Activated T-helper 1 cell treated with Interleukin-2 at 50 U/mL for 16 hours (primary cell): ENCODE results near the gene FBXL7.

ENCODE experiments used
- DNase-seq: peaks from one replicate; pipeline ENCODE4 v3.0.0-alpha.2; 2020; ENCODE audit warnings: low read depth

Gene FBXL7

DNA sequence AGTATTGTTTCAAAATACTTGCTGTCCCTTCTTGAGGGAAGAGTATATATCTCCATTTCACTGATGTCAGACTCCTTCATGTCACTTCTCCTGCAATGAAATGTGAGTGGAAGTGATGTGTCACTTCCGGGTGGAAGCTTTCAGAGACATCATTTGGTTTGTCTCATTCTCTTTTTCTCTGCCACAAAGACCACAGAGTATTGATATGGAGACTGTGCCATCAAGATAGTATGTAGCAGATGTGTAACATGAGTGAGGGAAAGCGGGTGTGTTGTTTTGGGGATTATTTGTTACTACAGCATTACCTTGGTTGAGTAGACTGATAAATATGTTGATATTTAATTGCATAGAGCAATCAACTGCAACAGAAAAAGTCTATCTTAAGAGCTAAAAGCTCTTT lies 169.8 kb downstream of the FBXL7 start:
- no peak for DNase-seq

- no peak for DNase-seq
Observed at GRCh38 chr5:15674716-15675115, 174.7 kb downstream of the FBXL7 start.

GRCh38 chr5:15676591-15676990 lies 176.6 kb downstream of the FBXL7 start:
- DNase-seq, result no peak

DNA sequence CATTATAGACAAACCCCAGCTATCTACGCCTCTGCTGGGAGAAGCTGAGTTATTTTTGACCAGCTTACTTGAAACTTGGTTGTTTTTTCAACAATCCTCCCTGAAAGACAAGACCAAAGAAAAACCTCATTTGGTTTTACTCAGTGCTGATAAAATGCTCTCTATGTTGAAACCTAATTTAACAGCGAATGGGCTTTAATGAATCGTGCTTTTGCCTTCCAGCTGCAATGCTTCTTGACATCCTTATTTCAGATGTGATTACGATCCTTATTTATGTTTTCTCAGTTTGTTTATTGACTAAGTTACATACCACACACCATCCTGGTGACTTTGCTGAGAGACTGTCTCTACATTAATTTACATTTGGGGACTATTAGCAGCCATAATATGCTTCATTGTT lies 179.2 kb downstream of the FBXL7 start:
- DNase-seq, result no peak

DNA sequence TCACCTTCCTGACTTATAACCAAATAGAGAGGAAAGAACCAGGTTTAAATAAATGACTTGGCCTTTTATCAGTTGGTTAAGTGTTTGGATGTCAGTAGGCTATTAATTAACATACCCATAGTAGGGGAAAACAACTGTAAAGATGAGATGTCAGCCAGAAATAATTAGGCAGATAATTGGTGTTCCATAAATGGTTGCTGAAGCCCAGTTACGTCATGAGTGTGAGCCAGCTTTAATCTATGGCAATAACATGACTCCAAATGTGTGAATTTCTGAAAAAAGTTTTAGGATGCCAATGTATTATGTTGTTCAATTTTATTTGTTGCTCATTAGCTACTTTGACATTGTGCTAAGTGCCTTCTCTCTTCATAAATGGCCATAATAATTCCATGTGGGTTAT lies 180.5 kb downstream of the FBXL7 start:
- no peak for DNase-seq

DNA sequence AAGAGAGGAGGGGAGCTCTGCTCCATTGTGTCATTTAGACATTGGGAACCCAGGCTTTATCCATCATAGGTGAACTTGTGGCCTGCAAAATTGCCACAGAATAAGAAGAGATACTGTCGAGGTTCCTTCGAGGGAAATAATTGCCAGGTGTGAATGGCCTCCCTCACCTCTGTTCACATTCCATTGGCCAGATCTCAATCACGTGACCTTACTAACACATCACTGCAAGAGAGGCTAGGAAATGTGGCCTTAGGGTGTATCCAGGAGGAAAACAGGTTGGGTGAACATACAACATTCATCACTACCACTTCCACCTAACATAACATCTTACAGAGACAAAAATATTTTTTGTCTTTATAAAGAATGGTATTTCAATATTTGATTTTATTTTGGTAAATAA lies 182.1 kb downstream of the FBXL7 start:
- no peak for DNase-seq

GRCh38 chr5:15682566-15682965 lies 182.6 kb downstream of the FBXL7 start:
- no peak for DNase-seq

GRCh38 chr5:15683332-15683731 lies 183.4 kb downstream of the FBXL7 start:
- no peak for DNase-seq

DNA sequence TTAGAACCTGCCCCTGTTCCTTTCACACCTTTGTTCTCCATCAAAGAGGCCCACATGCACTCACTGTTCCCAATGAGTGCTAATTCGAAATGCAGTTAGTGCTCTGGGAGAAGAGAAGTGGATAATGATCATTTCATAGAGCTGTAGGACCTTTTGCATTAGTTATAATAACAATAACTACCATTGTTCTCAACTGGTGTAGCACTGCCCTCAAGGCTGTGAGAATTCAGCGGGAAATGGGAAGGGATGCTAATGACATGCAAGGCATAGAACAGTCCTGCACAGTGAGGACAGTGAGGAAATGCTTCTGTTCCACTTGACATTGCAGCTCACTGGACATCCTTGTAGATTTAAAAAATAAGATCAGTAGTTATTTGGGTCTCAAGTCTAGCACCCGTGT lies 187.4 kb downstream of the FBXL7 start:
- no peak for DNase-seq

DNA sequence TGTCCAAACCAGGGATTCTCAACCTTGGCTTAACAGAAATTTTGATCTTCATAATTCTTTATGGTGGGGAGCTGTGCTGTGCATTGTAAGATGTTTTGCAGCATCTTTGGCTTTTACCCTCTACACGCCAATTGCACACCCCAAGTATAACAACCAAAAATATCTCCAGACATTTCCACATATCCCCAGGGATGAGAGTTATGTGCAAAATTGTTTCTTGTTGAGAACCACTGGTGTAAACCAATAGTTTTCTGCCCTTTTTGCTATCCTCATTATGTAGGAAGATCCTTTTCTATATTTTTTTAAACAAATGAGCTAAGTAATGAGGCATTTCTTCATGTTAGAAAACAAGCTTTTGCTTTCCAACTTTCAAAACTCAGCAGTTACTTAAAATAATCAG lies 189.9 kb downstream of the FBXL7 start:
- DNase-seq, result no peak

DNA sequence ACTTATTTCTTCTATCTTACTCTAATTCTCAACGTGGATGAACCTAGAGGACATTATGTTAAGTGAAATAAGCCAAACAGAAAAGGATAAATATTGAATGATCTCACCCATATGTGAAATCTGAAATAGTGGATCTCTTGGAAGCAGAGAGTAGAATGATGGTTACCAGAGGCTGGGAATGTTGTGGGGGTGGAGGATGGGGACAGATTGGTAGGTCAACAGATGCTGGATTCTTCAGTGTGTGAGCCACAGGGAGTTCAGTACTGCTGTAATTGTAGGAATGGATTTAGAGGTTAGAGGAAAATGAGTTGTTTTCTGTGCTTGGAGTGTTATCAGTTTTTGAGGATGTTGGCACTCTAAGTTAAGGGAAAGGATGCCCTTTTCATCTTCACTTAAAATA lies 190.6 kb downstream of the FBXL7 start:
- no peak for DNase-seq

- DNase-seq, result no peak
Observed at GRCh38 chr5:15691521-15691920, 191.5 kb downstream of the FBXL7 start.

GRCh38 chr5:15692706-15693381 lies 192.9 kb downstream of the FBXL7 start:
- no peak for DNase-seq

DNA sequence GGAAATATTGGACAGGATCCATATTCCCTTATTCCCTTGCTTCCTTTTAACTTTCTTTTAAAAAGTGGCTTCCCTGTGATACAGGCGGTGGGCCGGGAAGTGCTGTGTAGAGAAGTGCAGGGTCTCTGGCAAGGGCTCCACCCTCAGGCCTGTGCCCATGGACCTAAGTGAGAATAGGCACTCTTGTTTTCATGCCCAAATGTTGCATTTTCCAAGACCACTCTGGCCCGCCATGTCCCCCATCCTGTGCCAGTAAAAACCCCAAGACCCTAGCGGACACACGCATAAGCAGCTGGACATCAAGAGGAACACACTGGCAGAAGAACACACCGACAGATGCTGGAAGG lies 193.4 kb downstream of the FBXL7 start:
- DNase-seq, result no peak

- DNase-seq, result no peak
Observed at GRCh38 chr5:15693933-15694332, 194.0 kb downstream of the FBXL7 start.

DNA sequence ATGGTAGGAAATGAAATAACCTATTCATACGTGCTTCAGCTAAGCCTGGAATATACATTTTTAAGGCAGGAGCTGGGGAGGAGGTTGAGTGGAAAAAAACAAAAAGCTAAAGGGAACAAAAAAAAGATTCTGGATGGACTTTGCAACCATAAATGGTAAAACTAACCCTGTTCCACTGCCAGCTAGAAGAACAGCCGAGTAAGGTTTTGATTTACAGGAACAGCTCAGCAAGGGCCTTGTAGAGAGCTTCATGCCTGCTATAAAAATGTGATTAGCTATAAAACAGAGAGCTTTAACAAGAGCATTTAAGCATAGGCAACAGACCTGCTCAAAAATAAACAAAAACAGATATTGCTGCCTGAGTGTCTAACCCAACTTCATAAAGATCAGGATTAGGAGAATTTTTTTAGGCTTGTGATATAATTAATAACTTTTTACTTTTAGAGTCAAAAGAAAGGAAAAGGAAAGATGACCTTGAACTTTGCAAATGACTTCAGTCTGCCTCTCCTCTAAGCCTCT lies 194.8 kb downstream of the FBXL7 start:
- no peak for DNase-seq

- DNase-seq, result no peak
Observed at GRCh38 chr5:15695215-15695731, 195.3 kb downstream of the FBXL7 start.

- DNase-seq, result no peak
Observed at GRCh38 chr5:15700373-15700772, 200.4 kb downstream of the FBXL7 start.

- DNase-seq, result no peak
Observed at GRCh38 chr5:15702102-15702501, 202.1 kb downstream of the FBXL7 start.

GRCh38 chr5:15703901-15704300 lies 203.9 kb downstream of the FBXL7 start:
- DNase-seq, result no peak

GRCh38 chr5:15704397-15704947 lies 204.5 kb downstream of the FBXL7 start:
- no peak for DNase-seq

DNA sequence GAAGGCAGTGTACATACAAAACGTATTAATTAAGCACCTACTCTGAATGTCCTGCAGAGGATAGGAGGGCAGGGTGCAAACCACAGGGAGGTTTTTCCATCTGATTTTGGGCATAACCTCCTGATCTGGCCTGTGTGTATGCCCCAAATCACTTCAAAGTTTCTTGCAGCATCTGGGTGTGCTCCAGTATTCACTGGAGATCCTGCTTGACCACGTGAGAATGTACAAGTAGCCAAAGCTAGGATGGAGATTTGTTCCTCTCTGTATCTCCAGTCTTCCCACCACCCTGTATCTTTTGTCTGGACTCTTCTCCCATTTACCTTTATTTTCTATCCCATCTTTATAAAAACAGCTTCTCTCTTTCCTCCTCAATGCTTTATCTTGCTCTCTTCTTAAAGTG lies 207.7 kb downstream of the FBXL7 start:
- DNase-seq, result no peak

DNA sequence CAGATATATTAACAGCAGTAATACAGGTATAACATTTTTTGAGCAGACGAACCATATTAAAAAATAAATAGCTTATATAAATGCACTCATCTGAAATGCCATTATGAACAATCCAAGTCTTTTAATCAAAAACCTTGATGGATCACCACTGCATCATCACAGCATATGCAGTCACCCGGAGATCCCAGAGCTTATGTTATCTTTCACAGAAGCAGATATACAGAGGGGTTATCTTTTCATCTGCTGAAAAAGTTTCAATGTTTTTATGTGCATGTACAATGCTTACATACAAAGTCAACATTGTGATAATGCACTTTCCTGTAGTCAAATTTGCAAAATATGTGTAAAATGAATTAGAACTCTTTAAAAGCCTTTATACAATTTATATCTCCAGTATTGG lies 211.9 kb downstream of the FBXL7 start:
- DNase-seq, result no peak

DNA sequence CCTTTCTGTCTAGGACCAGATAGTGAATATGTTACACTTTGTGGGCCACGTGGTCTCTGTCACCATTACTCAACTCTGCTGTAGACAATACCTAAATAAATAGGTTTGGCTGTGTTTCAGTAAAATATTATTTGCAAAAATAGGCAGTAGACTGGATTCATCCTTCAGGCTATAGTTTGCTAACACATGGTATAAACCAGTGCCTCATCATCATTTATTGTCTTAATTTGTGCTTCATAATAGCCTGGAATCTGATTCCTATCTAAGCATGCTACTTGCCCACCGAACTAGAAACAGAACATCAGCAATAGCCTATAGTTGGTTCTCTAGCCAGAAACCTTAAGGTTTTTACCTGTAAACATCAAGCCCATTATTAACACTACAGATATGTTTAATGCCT lies 215.6 kb downstream of the FBXL7 start:
- DNase-seq, result no peak
